ENCODE results near the gene ATP2C1.
"Not testable (repeated sequence)": the region's sequence is repeated elsewhere in the genome, so short reads cannot be mapped to it uniquely, and the experiment has no call there.

Gene ATP2C1

GRCh38 chr3:131036986-131037385 lies 143.1 kb downstream of the ATP2C1 start:
- TF ChIP-seq GATA1 (IDR thresholded peaks at IDR 0.05; ENCODE audit: low read depth, low read length) (no peak), POLR2A (IDR thresholded peaks at IDR 0.05; ENCODE audit: low read length) (no peak)
- DNase-seq: no peak

- DNase-seq: no peak
- TF ChIP-seq POLR2A (IDR thresholded peaks at IDR 0.05; ENCODE audit: low read length) (no peak), GATA1 (IDR thresholded peaks at IDR 0.05; ENCODE audit: low read depth, low read length) (no peak)
Observed at GRCh38 chr3:131038326-131038725, 144.4 kb downstream of the ATP2C1 start.

- DNase-seq: not testable (repeated sequence)
Observed at GRCh38 chr3:131042271-131042985, 148.5 kb downstream of the ATP2C1 start.

- no peak for TF ChIP-seq POLR2A (IDR thresholded peaks at IDR 0.05; ENCODE audit: low read length)
- TF ChIP-seq GATA1 (IDR thresholded peaks at IDR 0.05; ENCODE audit: low read depth, low read length): no peak
- peak; percentile 7 to 14 for DNase-seq
Observed at GRCh38 chr3:131047582-131047981, 153.7 kb downstream of the ATP2C1 start.

- TF ChIP-seq POLR2A (IDR thresholded peaks at IDR 0.05; ENCODE audit: low read length): no peak
- TF ChIP-seq GATA1 (IDR thresholded peaks at IDR 0.05; ENCODE audit: low read depth, low read length): no peak
Observed at GRCh38 chr3:131048030-131048429, 154.1 kb downstream of the ATP2C1 start.

GRCh38 chr3:131050001-131050400 lies 156.1 kb downstream of the ATP2C1 start:
- TF ChIP-seq GATA1 (IDR thresholded peaks at IDR 0.05; ENCODE audit: low read depth, low read length) (no peak), POLR2A (IDR thresholded peaks at IDR 0.05; ENCODE audit: low read length) (no peak)
- DNase-seq: no peak

More at GRCh38 chr3:131048030-131048429, 154.1 kb downstream of the ATP2C1 start:
- no peak for DNase-seq

GRCh38 chr3:131053043-131053859 lies 159.4 kb downstream of the ATP2C1 start:
- DNase-seq: peak in 1 of 2 experiments; percentile 2
- TF ChIP-seq POLR2A (IDR thresholded peaks at IDR 0.05; ENCODE audit: low read length) (no peak), GATA1 (IDR thresholded peaks at IDR 0.05; ENCODE audit: low read depth, low read length) (no peak)
